HG03175 (cell line): ENCODE data around the gene RASSF1.
A peak's percentile ranks its signal among the peaks of the same experiment; 100 is the strongest.

Experiments
- ATAC-seq: cut with Tn5 transposase; IDR thresholded peaks from one replicate; pipeline ENCODE4 v1.9.1; 2021; ENCODE audit warnings: mild to moderate bottlenecking, moderate library complexity; ENCODE audit not compliant: unreplicated experiment

Gene RASSF1

GRCh38 chr3:50369012-50369670 is 28.5 kb upstream of the RASSF1 start:
- no peak for ATAC-seq

GRCh38 chr3:50365842-50366220 is 25.2 kb upstream of the RASSF1 start:
- no peak for ATAC-seq

DNA sequence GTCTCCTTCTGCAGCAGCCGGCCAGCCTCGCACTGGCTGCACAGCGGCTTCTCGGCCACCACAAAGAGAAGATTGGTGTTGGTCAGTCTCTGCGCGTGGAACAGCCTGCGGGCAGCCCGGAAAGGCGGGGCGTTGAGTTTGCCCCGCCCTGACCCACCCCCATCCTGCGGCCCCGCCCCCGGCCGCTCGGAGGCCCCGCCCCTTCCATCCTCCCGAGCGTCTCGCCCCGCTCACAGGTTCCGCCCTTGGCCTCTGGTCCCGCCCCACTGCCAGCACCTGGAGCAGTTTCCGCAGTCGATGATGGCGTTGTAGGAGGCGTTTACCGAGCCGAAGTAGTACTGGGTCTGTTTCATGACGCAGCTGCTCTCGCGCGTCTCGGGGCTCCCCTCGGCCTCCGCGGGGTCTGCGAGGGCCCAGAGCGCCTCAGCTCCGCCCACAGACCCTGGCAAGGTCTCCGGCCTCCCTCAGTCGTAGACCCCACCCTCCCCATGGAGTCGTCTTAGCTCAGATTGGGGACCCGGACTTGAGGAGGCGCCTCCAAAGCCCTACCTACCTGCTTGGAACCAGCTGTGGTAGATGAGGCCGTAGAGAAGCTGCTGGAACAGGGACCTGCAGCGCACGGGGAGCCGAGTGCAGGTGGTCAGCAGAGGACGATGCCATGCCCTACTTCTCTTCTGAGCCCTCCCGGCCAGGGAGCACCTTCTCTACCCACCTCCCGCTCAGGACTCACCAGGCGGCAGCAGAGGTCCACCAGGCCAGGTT is 24.6 kb upstream of the RASSF1 start:
- ATAC-seq: peak; percentile 95

- no peak for ATAC-seq
Observed at GRCh38 chr3:50364573-50365079, 24.0 kb upstream of the RASSF1 start.

- ATAC-seq: peak; percentile 14
Observed at GRCh38 chr3:50359760-50360110, 19.1 kb upstream of the RASSF1 start.

- ATAC-seq: peak; percentile 100
Observed at GRCh38 chr3:50358911-50359759, 18.5 kb upstream of the RASSF1 start, which contains the start of gene TMEM115. Gene TMEM115 (minus strand): TSS chr3:50359521. CDS start chr3:50359063, 458 bp downstream.

GRCh38 chr3:50358355-50358910 is 17.8 kb upstream of the RASSF1 start:
- no peak for ATAC-seq

DNA sequence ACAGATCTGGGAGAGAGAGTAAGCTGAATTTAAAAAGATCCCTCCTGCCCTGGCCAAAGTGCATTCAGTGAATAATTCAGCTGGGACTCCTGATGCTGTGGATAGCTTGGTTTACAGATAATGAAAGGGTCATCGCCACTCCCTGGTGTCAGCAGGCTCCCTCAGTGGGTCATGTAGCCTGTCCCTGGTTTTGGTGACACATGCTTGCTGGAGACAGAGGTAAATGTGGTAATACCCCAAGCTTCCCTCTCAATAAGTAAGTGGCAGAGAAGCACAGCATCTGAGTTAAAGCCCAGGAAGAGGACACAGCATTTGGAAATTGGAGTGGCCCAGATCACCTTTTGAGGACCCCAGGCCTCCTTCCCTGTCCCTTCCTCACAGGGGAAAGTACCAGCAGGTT is 16.8 kb upstream of the RASSF1 start:
- ATAC-seq: no peak

GRCh38 chr3:50356553-50356952 is 15.9 kb upstream of the RASSF1 start:
- no peak for ATAC-seq

- ATAC-seq: no peak
Observed at GRCh38 chr3:50355829-50356552, 15.4 kb upstream of the RASSF1 start.

DNA sequence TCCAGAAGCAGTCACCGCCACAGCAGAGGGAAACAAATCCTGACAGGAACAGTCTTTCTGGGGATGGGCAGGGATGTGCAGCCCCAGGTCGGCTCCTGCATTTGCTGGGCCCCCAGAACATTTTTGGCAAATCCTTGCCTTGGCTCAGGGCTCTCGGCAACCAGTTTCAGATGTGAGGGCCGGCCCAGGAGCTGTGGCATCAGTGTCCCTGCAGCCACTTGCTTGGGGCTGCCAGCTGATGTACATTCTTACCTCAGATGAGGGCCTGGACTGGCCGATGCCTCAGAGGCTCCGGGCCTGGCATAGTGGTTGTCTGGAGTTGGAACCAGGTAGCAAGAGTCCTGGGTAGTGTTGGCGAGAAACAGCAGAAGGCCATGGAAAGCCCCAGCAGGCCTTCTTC is 14.2 kb upstream of the RASSF1 start:
- ATAC-seq: no peak

DNA sequence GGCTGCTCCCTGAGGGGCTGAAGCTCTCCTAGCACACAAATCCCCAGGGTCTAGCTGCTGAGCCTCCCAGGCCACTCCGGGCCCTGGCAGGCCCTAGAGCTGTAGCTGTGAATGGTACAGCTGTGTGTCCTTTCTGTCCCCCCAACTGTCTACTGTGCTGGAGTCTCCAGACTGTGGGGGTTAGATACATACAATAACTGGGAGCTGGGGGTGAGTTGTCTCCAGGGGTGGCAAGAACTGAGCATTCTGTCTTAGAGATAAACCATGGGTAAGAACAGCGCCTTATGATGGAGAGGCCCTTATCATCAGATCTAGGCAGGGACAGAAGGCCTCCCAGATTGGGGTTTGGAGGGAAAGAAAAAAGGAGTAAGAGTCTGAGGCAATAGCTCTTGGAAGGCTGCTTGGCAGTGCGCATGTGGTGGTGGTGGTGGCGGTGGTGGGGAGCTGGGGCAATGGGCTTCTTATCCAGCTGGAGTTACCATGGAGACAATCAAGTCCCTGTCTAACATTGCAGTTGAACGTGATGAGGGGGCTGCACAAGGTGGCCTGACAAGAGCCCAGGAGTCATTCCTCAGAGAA is 13.6 kb upstream of the RASSF1 start:
- ATAC-seq: no peak

DNA sequence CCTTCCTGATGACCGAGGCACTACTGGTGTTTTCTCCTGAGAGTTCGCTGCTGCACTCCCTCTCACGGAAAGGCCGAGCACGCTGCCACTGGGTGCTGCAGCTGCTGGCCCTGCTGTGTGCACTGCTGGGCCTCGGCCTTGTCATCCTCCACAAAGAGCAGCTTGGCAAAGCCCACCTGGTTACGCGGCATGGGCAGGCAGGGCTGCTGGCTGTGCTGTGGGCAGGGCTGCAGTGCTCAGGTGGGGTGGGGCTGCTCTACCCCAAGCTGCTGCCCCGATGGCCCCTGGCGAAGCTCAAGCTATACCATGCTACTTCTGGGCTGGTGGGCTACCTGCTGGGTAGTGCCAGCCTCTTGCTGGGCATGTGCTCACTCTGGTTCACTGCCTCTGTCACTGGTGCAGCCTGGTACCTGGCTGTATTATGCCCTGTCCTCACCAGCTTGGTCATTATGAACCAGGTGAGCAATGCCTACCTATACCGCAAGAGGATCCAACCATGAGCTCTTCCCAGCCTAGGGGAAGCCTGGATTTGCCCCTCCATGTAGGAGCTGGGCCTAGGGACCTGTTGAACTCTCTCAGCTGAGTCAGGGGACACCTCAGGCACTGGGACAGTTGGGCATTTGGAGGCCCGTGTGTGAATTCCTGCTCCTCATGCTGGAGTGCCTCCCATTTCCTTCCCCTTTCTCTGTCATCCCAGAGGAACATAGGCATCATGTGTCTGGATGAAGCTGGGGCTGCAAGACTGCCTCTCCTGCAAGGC is 12.8 kb upstream of the RASSF1 start:
- ATAC-seq: no peak

- ATAC-seq: no peak
Observed at GRCh38 chr3:50352781-50353180, 12.1 kb upstream of the RASSF1 start.

DNA sequence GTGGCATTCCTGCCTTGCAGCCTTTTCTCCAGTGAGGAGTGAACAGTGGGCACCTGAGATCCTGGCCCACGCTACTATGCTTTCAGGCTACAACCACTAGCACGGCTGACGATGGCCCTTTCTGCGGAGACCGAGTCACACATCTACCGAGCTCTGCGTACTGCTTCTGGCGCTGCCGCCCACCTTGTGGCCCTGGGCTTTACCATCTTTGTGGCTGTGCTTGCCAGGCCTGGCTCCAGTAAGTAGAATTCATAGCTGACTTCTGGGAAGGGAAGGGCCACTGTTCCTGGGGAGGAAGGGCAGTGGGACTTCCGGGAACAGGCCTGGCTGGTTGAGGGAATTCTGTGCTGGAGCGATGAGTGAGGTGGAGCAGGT is 10.7 kb upstream of the RASSF1 start:
- ATAC-seq: no peak

DNA sequence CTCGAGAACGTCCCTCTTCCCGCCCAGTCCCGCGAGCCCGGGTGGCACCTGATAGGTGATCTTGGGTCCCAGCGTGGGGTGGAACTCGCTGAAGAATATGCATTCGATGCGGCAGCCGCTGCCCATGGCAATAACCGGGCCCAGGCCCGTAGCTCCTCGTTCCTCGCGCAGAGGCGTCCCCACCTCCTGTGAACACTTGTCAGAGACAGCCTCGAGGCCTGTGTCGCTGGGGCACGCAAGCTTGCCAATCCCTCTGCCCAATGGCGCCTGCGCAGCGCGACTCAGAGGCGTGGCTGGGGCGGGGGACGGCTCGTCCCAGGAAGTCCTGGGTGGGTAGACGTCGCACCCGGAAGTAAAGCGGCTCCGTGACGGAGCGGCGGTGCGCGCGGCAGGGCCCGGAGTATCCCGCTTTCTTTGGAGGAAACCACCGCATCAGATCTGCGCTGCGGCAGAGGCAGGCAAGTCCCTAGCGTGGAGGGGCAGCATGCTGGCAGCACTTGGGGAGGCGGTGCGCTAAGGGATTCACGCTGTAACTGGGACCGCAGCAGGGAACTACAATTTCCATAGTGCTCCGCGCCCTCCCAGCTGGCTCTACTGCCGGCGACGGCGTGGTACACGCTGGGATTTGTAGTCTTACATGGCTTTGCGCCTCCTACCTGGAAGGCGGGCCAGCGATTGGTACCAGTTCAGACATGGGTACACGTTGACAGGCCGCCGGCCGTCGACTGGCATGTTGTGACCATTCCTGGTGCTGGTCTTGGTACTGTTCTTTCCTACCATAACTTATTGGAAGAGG is 10.1 kb upstream of the RASSF1 start, which contains the start of the genes CYB561D2 and NPRL2:
Gene CYB561D2, plus strand, starts transcription at position 336 of the 796 bp plus-strand sequence. CDS start 572 bp downstream, outside the sequence.
Gene NPRL2, minus strand, starts transcription at position 249 of the 796 bp plus-strand sequence. Its CDS starts 123 bp downstream, at position 126.
- ATAC-seq: peak; percentile 85

- ATAC-seq: no peak
Observed at GRCh38 chr3:50350213-50350526, 9.5 kb upstream of the RASSF1 start.

- ATAC-seq: no peak
Observed at GRCh38 chr3:50347187-50347813, 6.7 kb upstream of the RASSF1 start.
